Heart right ventricle (tissue), 16 donors: ENCODE data around the gene ZNF710. TPM values are rescaled to one million over a fixed set of nuclear protein-coding genes. Genes with fewer than 3 reads are reported as not detected.

Source experiments
- ATAC-seq, 8 donors: fragments of 200-7000 bp; cut with Tn5 transposase; one replicate each; pipeline ENCODE4 v1.9.1; 2020; ENCODE audit warnings: mild to moderate bottlenecking in 8 of 8, moderate library complexity in 8 of 8, moderate number of reproducible peaks in 1 of 8
- DNase-seq, 2 donors: peaks; one replicate each; pipeline ENCODE4 v3.0.0-alpha.2; 2020
- H3K27ac ChIP-seq, 10 donors: fragments of 200-600 bp; sonication (generic) in 2 of 10; one replicate each; pipeline versions ENCODE4 v1.5.0 to v1.8.0; 2020 to 2022; ENCODE audit warnings: mild to moderate bottlenecking in 3 of 10
- H3K27me3 ChIP-seq, 7 donors: fragments of 200-600 bp; one replicate each; pipeline ENCODE4 v1.8.0; 2021 to 2022; ENCODE audit warnings: mild to moderate bottlenecking in 2 of 7
- H3K36me3 ChIP-seq, 9 donors: fragments of 200-600 bp; sonication (generic) in 1 of 9; one replicate each; pipeline versions ENCODE4 v1.5.0 to v1.8.0; 2020 to 2022; ENCODE audit warnings: mild to moderate bottlenecking in 2 of 9
- H3K4me1 ChIP-seq, 9 donors: fragments of 200-600 bp; sonication (generic) in 1 of 9; one replicate each; pipeline versions ENCODE4 v1.5.0 to v1.8.0; 2020 to 2022; ENCODE audit warnings: mild to moderate bottlenecking in 4 of 9
- H3K4me3 ChIP-seq, 10 donors: fragments of 200-600 bp; sonication (generic) in 2 of 10; one replicate each; pipeline versions ENCODE4 v1.5.0 to v1.8.0; 2020 to 2022; ENCODE audit warnings: mild to moderate bottlenecking in 7 of 10, moderate library complexity in 2 of 10
- H3K9me3 ChIP-seq, 11 donors: fragments of 200-600 bp in 10 of 11; sonication (generic) in 2 of 11; one replicate each; pipeline versions ENCODE4 v1.5.0 to v1.8.0; 2013 to 2022; ENCODE audit warnings: mild to moderate bottlenecking in 2 of 11, control low read depth in 1 of 11, moderate library complexity in 1 of 11
- CTCF ChIP-seq, 9 donors: fragments of 200-600 bp; sonication (generic) in 2 of 9; IDR thresholded peaks; one replicate each; pipeline versions ENCODE4 v1.5.0 to v1.8.0; 2021 to 2022; ENCODE audit warnings: antibody characterized with exemption in 9 of 9, mild to moderate bottlenecking in 5 of 9, moderate library complexity in 1 of 9
- WGBS, 2 donors: extraction: QIAGEN DNeasy Blood & Tissue Kit; methylation state at CpG; one replicate each; pipeline ENCODE4 v1.1.7; 2013; ENCODE audit warnings: inconsistent platforms in 1 of 2; 5-methylcytosine and 5-hydroxymethylcytosine counted together
- intact Hi-C, 10 donors: fragments of 100-400 bp; cut with DNase I; formaldehyde crosslinking; loops; one replicate each; pipeline versions ENCODE4 v1.11.1 to v1.14.2; 2022
- polyA plus RNA-seq, 2 donors: library from polyadenylated mRNA; stranded (reverse); fragments of 200-250 nt; gene quantifications; one replicate each; pipeline ENCODE4 v1.2.3, GENCODE V29; 2013
- total RNA-seq, 10 donors: library from RNA; stranded (reverse); fragmentation: NEBNext Ultra II Directional in 3 of 10; extraction: Animal tissue kit (Norgen Biotek cat#: 25700) in 3 of 10; gene quantifications; one replicate each; pipeline versions ENCODE4 v1.2.1 to v1.2.4, GENCODE V29; 2021 to 2023
- donor health status: Arrhythmogenic right ventricular cardiomyopathy.
- donor health status: ischemic (EF 13 %, LVEDD 7.1; RV severe dilation, severe dysfunction).
- donor health status: healthy with polysubstance abuse.
- donor health status: DM: no; HTN: yes; CAD: no.
- donor health status: DM: no; HTN: no; CAD: no.
- donor health status: ischemic (EF 25% LVEDD 6.9; RV normal size, moderate dysfunction).
- donor health status: ischemic (EF 25% LVEDD 5.7; RV mildly dilated, moderate dysfunction).
- donor health status: healthy.
- donor health status: DM: yes; HTN: yes; CAD: no.
- donor health status: Ischemic cardiomyopathy.
- donor health status: ischemic (EF 35%, LVEDD 5.7; RV mildly dilated, moderate dysfunction).
- donor health status: nonischemic (EF 11% LVEDD 7.7; RV severe dilation, severe dysfunction).
- donor health status: DM: yes; HTN: yes; CAD: no.
- donor health status: PGD.
- donor health status: ischemic (EF 29% LVEDD 5.4; RV normal size, mild dysfunction).
- donor health status: nonischemic (EF 23%, LVEDD 6.1; RV moderate dilation, normal function).

The ZNF710 gene
- total and polyA plus RNA-seq, 12 donors = 2.8 to 19.8 (median 3.9) TPM

- Histone ChIP-seq H3K36me3 (no peaks in the 10 kb centered on the region), H3K4me3 (no peak overlapping the region), H3K27me3 (no peaks in the 10 kb centered on the region), H3K27ac (no peak overlapping the region), H3K4me1 (peaks cover 0 to 19% (median 0%) of the 10 kb centered on the region in 9 donors), H3K9me3 (no peaks in the 10 kb centered on the region)
- peak in 3 of 8 donors; percentile 16 to 62 (median 19) for ATAC-seq
- TF ChIP-seq CTCF (IDR thresholded peaks at IDR 0.05) = no peak
- intact Hi-C loops = loop anchor here in 1 of 10 donors (5.0 kb wide), 1 partner anchor 61 kb away; no protein-coding TSS in a partner anchor
- WGBS, 2 donors = 94 to 97% methylated on average over 11 of the region's 11 CpGs
- DNase-seq = no peak
Observed at GRCh38 chr15:89963301-89964231, 37.6 kb upstream of the ZNF710 start.

- DNase-seq = no peak
- Histone ChIP-seq H3K27me3 (no peaks in the 10 kb centered on the region), H3K27ac (no peak overlapping the region), H3K36me3 (no peaks in the 10 kb centered on the region), H3K4me1 (peaks cover 0 to 19% (median 0%) of the 10 kb centered on the region in 9 donors), H3K4me3 (no peak overlapping the region), H3K9me3 (no peaks in the 10 kb centered on the region)
- 50 to 55% methylated on average over 3 of the region's 3 CpGs for WGBS, 2 donors
- no peak for TF ChIP-seq CTCF (IDR thresholded peaks at IDR 0.05)
- peak in 5 of 8 donors; percentile 56 to 81 (median 68) for ATAC-seq
- intact Hi-C loops = loop anchor here in 1 of 10 donors (5.0 kb wide), 1 partner anchor 62 kb away; no protein-coding TSS in a partner anchor
Observed at GRCh38 chr15:89964232-89964954, 36.7 kb upstream of the ZNF710 start.

GRCh38 chr15:89967881-89968280, 33.2 kb upstream of the ZNF710 start:
- intact Hi-C loops = loop anchor here in 1 of 10 donors (5.0 kb wide), 1 partner anchor 56 kb away; the partner anchor contains the start of gene ARPIN
- no peak for TF ChIP-seq CTCF (IDR thresholded peaks at IDR 0.05)
- H3K9me3 ChIP-seq = no peaks in the 10 kb centered on the region
- no peaks in the 10 kb centered on the region for H3K36me3 ChIP-seq
- no peak overlapping the region for H3K4me3 ChIP-seq
- DNase-seq (no peak), ATAC-seq (no peak)
- peaks cover 0 to 35% (median 0%) of the 10 kb centered on the region in 9 donors for H3K4me1 ChIP-seq
- no peaks in the 10 kb centered on the region for H3K27me3 ChIP-seq
- WGBS, 2 donors = 81 to 91% methylated on average over 4 of the region's 4 CpGs
- no peak overlapping the region for H3K27ac ChIP-seq

GRCh38 chr15:89971592-89971997, 29.5 kb upstream of the ZNF710 start:
- H3K27ac ChIP-seq = peak overlapping the region in 1 of 10 donors; percentile 12
- no peaks in the 10 kb centered on the region for H3K27me3 ChIP-seq
- DNase-seq (peak; percentile 23 to 42), ATAC-seq (peak; percentile 36 to 83 (median 70))
- no peaks in the 10 kb centered on the region for H3K36me3 ChIP-seq
- H3K4me3 ChIP-seq = no peak overlapping the region
- TF ChIP-seq CTCF (IDR thresholded peaks at IDR 0.05) = peak; percentile 13 to 60 (median 52)
- no peaks in the 10 kb centered on the region for H3K9me3 ChIP-seq
- intact Hi-C loops = no loop called here
- 30 to 31% methylated on average over 4 of the region's 4 CpGs for WGBS, 2 donors
- peaks cover 0 to 46% (median 0%) of the 10 kb centered on the region in 9 donors for H3K4me1 ChIP-seq
